ENCODE results near the gene ANKRD53. TPM values are rescaled to one million over a fixed set of nuclear protein-coding genes. Genes with fewer than 3 reads are reported as not detected.
A peak's percentile ranks its signal among the peaks of the same experiment; 100 is the strongest.

The ANKRD53 gene
- total RNA-seq, 2 donors from 2014 or later: 0.24 to 0.97 TPM

- Mint-ChIP-seq H3K4me1 (peaks cover 29% of the 10 kb centered on the region), H3K36me3 (ENCODE audit: low read depth) (no peaks in the 10 kb centered on the region), H3K27ac (no peak within 1 kb of the TSS), H3K27me3 (ENCODE audit: insufficient read depth) (peaks cover 60% of the 10 kb centered on the region), H3K4me3 (no peak within 1 kb of the TSS), H3K9me3 (no peaks in the 10 kb centered on the region)
- Histone ChIP-seq H3K4me1 (ENCODE audit: control insufficient read depth, insufficient read depth, low read length) (peaks cover 7% of the 10 kb centered on the region), H3K27ac (ENCODE audit: low read depth, low read length) (no peak within 1 kb of the TSS), H3K9ac (ENCODE audit: extremely low read depth, low read length, poor library complexity, severe bottlenecking) (no peak within 1 kb of the TSS), H3K27me3 (ENCODE audit: control insufficient read depth, insufficient read depth, low read length, poor library complexity, severe bottlenecking) (peaks cover 23% of the 10 kb centered on the region), H3K4me3 (ENCODE audit: low read length) (no peak within 1 kb of the TSS), H3K9me3 (ENCODE audit: control insufficient read depth, low read length) (no peaks in the 10 kb centered on the region), H3K36me3 (ENCODE audit: control insufficient read depth, insufficient read depth, low read length) (no peaks in the 10 kb centered on the region)
- DNase-seq: peak; percentile 83
- 42 to 71% methylated on average over 4 to 12 of the region's 14 CpGs for WGBS, 2 experiments (ENCODE audit: insufficient coverage in 1 of 2, insufficient read length in 1 of 2)
- no peak for TF ChIP-seq CTCF (conservative IDR thresholded peaks at IDR 0.05)
Observed at GRCh38 chr2:70935468-70936164, 42.8 kb upstream of the ANKRD53 start, which contains the start of gene ATP6V1B1. Gene ATP6V1B1, plus strand, starts transcription at chr2:70935900. Its CDS starts 55 bp downstream, at chr2:70935955.

GRCh38 chr2:70936165-70936978 lies 42.1 kb upstream of the ANKRD53 start:
- Mint-ChIP-seq H3K9me3 (no peaks in the 10 kb centered on the region), H3K4me3 (no peak overlapping the region), H3K4me1 (peaks cover 29% of the 10 kb centered on the region), H3K27me3 (ENCODE audit: insufficient read depth) (peaks cover 60% of the 10 kb centered on the region), H3K36me3 (ENCODE audit: low read depth) (no peaks in the 10 kb centered on the region), H3K27ac (no peak overlapping the region)
- Histone ChIP-seq H3K4me3 (ENCODE audit: low read length) (no peak overlapping the region), H3K4me1 (ENCODE audit: control insufficient read depth, insufficient read depth, low read length) (peaks cover 7% of the 10 kb centered on the region), H3K27me3 (ENCODE audit: control insufficient read depth, insufficient read depth, low read length, poor library complexity, severe bottlenecking) (peaks cover 28% of the 10 kb centered on the region), H3K36me3 (ENCODE audit: control insufficient read depth, insufficient read depth, low read length) (no peaks in the 10 kb centered on the region), H3K9me3 (ENCODE audit: control insufficient read depth, low read length) (no peaks in the 10 kb centered on the region), H3K9ac (ENCODE audit: extremely low read depth, low read length, poor library complexity, severe bottlenecking) (no peak overlapping the region), H3K27ac (ENCODE audit: low read depth, low read length) (no peak overlapping the region)
- no peak for TF ChIP-seq CTCF (conservative IDR thresholded peaks at IDR 0.05)
- 89 to 94% methylated on average over 2 to 10 of the region's 10 CpGs for WGBS, 2 experiments (ENCODE audit: insufficient coverage in 1 of 2, insufficient read length in 1 of 2)
- peak; percentile 46 for DNase-seq

GRCh38 chr2:70936979-70937811 lies 41.2 kb upstream of the ANKRD53 start:
- Histone ChIP-seq H3K4me3 (ENCODE audit: low read length) (no peak overlapping the region), H3K36me3 (ENCODE audit: control insufficient read depth, insufficient read depth, low read length) (no peaks in the 10 kb centered on the region), H3K9me3 (ENCODE audit: control insufficient read depth, low read length) (no peaks in the 10 kb centered on the region), H3K9ac (ENCODE audit: extremely low read depth, low read length, poor library complexity, severe bottlenecking) (no peak overlapping the region), H3K27me3 (ENCODE audit: control insufficient read depth, insufficient read depth, low read length, poor library complexity, severe bottlenecking) (peaks cover 36% of the 10 kb centered on the region), H3K27ac (ENCODE audit: low read depth, low read length) (no peak overlapping the region), H3K4me1 (ENCODE audit: control insufficient read depth, insufficient read depth, low read length) (peaks cover 7% of the 10 kb centered on the region)
- no peak for TF ChIP-seq CTCF (conservative IDR thresholded peaks at IDR 0.05)
- WGBS, 2 experiments (ENCODE audit: insufficient coverage in 1 of 2, insufficient read length in 1 of 2): 83 to 84% methylated on average over 3 to 10 of the region's 10 CpGs
- Mint-ChIP-seq H3K36me3 (ENCODE audit: low read depth) (no peaks in the 10 kb centered on the region), H3K27me3 (ENCODE audit: insufficient read depth) (peaks cover 64% of the 10 kb centered on the region), H3K9me3 (no peaks in the 10 kb centered on the region), H3K4me1 (peaks cover 29% of the 10 kb centered on the region), H3K4me3 (no peak overlapping the region), H3K27ac (no peak overlapping the region)
- peak; percentile 61 for DNase-seq

All from endodermal cell (in vitro differentiated cells).